ENCODE data around the gene MAST2. TPM values are rescaled to one million over a fixed set of nuclear protein-coding genes. Genes with fewer than 3 reads are reported as not detected.
A peak's percentile ranks its signal among the peaks of the same experiment; 100 is the strongest.

The MAST2 gene
- total and polyA plus RNA-seq, 9 of the 15 experiments (the other 6 are each of a cell fraction or from before 2014, with no cell fraction given): 0.73 to 32.0 (median 17.8) TPM

- no peak for TF ChIP-seq CREB3L1 (IDR thresholded peaks at IDR 0.05; ENCODE audit: borderline replicate concordance, low read depth)
- no peak for TF ChIP-seq COPS2 (conservative IDR thresholded peaks at IDR 0.05)
- 0 out of 2 replicates have a peak, but pooled peaks have one; percentile 66 for TF ChIP-seq FOXP1 (CRISPR knock-in tag; IDR thresholded peaks at IDR 0.05)
- TF ChIP-seq, protein P1, sequence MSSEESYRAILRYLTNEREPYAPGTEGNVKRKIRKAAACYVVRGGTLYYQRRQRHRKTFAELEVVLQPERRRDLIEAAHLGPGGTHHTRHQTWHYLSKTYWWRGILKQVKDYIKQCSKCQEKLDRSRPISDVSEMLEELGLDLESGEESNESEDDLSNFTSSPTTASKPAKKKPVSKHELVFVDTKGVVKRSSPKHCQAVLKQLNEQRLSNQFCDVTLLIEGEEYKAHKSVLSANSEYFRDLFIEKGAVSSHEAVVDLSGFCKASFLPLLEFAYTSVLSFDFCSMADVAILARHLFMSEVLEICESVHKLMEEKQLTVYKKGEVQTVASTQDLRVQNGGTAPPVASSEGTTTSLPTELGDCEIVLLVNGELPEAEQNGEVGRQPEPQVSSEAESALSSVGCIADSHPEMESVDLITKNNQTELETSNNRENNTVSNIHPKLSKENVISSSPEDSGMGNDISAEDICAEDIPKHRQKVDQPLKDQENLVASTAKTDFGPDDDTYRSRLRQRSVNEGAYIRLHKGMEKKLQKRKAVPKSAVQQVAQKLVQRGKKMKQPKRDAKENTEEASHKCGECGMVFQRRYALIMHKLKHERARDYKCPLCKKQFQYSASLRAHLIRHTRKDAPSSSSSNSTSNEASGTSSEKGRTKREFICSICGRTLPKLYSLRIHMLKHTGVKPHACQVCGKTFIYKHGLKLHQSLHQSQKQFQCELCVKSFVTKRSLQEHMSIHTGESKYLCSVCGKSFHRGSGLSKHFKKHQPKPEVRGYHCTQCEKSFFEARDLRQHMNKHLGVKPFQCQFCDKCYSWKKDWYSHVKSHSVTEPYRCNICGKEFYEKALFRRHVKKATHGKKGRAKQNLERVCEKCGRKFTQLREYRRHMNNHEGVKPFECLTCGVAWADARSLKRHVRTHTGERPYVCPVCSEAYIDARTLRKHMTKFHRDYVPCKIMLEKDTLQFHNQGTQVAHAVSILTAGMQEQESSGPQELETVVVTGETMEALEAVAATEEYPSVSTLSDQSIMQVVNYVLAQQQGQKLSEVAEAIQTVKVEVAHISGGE (CRISPR knock-in tag; IDR thresholded peaks at IDR 0.05): no peak
- no peak for TF ChIP-seq GTF3C2 (IDR thresholded peaks at IDR 0.05; ENCODE audit: borderline replicate concordance, extremely low read depth, insufficient read length)
- no peak for TF ChIP-seq NFATC3 (IDR thresholded peaks at IDR 0.05)
- TF ChIP-seq SLC30A9 (CRISPR knock-in tag; IDR thresholded peaks at IDR 0.05): no peak
- no peak for TF ChIP-seq ZNF695 (CRISPR knock-in tag; IDR thresholded peaks at IDR 0.05)
- TF ChIP-seq, protein P2, sequence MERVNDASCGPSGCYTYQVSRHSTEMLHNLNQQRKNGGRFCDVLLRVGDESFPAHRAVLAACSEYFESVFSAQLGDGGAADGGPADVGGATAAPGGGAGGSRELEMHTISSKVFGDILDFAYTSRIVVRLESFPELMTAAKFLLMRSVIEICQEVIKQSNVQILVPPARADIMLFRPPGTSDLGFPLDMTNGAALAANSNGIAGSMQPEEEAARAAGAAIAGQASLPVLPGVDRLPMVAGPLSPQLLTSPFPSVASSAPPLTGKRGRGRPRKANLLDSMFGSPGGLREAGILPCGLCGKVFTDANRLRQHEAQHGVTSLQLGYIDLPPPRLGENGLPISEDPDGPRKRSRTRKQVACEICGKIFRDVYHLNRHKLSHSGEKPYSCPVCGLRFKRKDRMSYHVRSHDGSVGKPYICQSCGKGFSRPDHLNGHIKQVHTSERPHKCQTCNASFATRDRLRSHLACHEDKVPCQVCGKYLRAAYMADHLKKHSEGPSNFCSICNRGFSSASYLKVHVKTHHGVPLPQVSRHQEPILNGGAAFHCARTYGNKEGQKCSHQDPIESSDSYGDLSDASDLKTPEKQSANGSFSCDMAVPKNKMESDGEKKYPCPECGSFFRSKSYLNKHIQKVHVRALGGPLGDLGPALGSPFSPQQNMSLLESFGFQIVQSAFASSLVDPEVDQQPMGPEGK (CRISPR knock-in tag; IDR thresholded peaks at IDR 0.05; ENCODE audit: borderline replicate concordance): no peak
- TF ChIP-seq CBX3 (IDR thresholded peaks at IDR 0.05; ENCODE audit: borderline replicate concordance in 1 of 2, low read length in 2 of 2): no peak; a peak in 1 of 3 replicates
- no peak for TF ChIP-seq TAF9B (IDR thresholded peaks at IDR 0.05; ENCODE audit: partially characterized antibody)
- TF ChIP-seq CHCHD3 (CRISPR knock-in tag; IDR thresholded peaks at IDR 0.05): no peak
- no peak; a peak in 1 of 4 replicates for TF ChIP-seq TBL1XR1 (IDR thresholded peaks at IDR 0.05; ENCODE audit: low read length in 2 of 2)
- TF ChIP-seq, protein P3, sequence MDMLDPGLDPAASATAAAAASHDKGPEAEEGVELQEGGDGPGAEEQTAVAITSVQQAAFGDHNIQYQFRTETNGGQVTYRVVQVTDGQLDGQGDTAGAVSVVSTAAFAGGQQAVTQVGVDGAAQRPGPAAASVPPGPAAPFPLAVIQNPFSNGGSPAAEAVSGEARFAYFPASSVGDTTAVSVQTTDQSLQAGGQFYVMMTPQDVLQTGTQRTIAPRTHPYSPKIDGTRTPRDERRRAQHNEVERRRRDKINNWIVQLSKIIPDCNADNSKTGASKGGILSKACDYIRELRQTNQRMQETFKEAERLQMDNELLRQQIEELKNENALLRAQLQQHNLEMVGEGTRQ (CRISPR knock-in tag; IDR thresholded peaks at IDR 0.05): no peak
Observed at GRCh38 chr1:46036894-46037839, 233.8 kb downstream of the MAST2 start (continued).
